ENCODE measurements around the gene CHCHD6. TPM values are rescaled to one million over a fixed set of nuclear protein-coding genes. Genes with fewer than 3 reads are reported as not detected.

Gene CHCHD6
- total and polyA plus RNA-seq, 2 donors (not counting 3 experiments of a cell fraction or from before 2014, with no cell fraction given), result 8.4 to 10.1 TPM

GRCh38 chr3:126734106-126734723, 30.2 kb downstream of the CHCHD6 start:
- intact Hi-C loops (cut with micrococcal nuclease) (no loop called here), dilution Hi-C loops (cut with MboI; ENCODE audit: extremely low pct_ligation_motif_present, low sequenced_read_pairs) (no loop called here)
- TF ChIP-seq JUN (IDR thresholded peaks at IDR 0.05; ENCODE audit: borderline replicate concordance, insufficient read depth, insufficient read length, low read depth) (no peak), POLR2AphosphoS5 (IDR thresholded peaks at IDR 0.05; ENCODE audit: insufficient read depth, low read depth, low read length) (no peak), FOS (IDR thresholded peaks at IDR 0.05; ENCODE audit: borderline replicate concordance, insufficient read depth, low read length) (no peak), MYC (IDR thresholded peaks at IDR 0.05; ENCODE audit: low read depth, low read length) (no peak), CTCF (IDR thresholded peaks at IDR 0.05; ENCODE audit: extremely low read depth in 1 of 2, insufficient read depth in 1 of 2, low read depth in 1 of 2, low read length in 2 of 2) (no peak), POLR2A (IDR thresholded peaks at IDR 0.05; ENCODE audit: low read depth, low read length) (no peak), GATA2 (IDR thresholded peaks at IDR 0.05; ENCODE audit: insufficient read depth, insufficient read length, low read depth, low read length) (no peak)
- H3K4me3 ChIP-seq (replicated peaks in 1 of 3; ENCODE audit: insufficient read depth in 1 of 3, low read depth in 1 of 3, low read length in 3 of 3), result no peak overlapping the region
- ChIA-PET CTCF (no interaction called here), POLR2A (no interaction called here)
- no peak overlapping the region for H3K4me2 ChIP-seq (ENCODE audit: insufficient read depth, low read length)
- no peak overlapping the region for H3K9ac ChIP-seq (replicated peaks; ENCODE audit: extremely low read depth, insufficient read depth, low read length)
- H3K27ac ChIP-seq (ENCODE audit: insufficient read depth, low read depth, low read length), result no peak overlapping the region
- BruUV-seq (replicated peaks), result no TSS peak
- H2AFZ ChIP-seq (ENCODE audit: low read depth, low read length), result no peak overlapping the region
- no peaks in the 10 kb centered on the region for H3K4me1 ChIP-seq (ENCODE audit: control insufficient read depth, extremely low read depth, insufficient read depth, low read length)
- no peaks in the 10 kb centered on the region for H3K9me1 ChIP-seq (replicated peaks; ENCODE audit: control insufficient read depth, extremely low read depth, insufficient read depth, low read length)
- H4K20me1 ChIP-seq (replicated peaks; ENCODE audit: control insufficient read depth, extremely low read depth, insufficient read depth, low read length), result no peaks in the 10 kb centered on the region
- no peak for FAIRE-seq
- no peaks in the 10 kb centered on the region for H3K36me3 ChIP-seq (ENCODE audit: control insufficient read depth in 2 of 2, extremely low read depth in 1 of 2, insufficient read depth in 2 of 2, low read length in 2 of 2)
- no peaks in the 10 kb centered on the region for H3K9me3 ChIP-seq (replicated peaks; ENCODE audit: control insufficient read depth, insufficient read depth, low read length)
- no peak for DNase-seq (ENCODE audit: low read depth, low spot score)
- no peaks in the 10 kb centered on the region for H3K27me3 ChIP-seq (ENCODE audit: control insufficient read depth in 2 of 2, insufficient read depth in 2 of 2, low read length in 2 of 2)
- H3K79me2 ChIP-seq (ENCODE audit: control insufficient read depth, insufficient read depth, low read length), result no peaks in the 10 kb centered on the region

Data from endothelial cell of umbilical vein (primary cell).